ENCODE measurements around the gene MYO3B.
"Not testable (repeated sequence)": the region's sequence is repeated elsewhere in the genome, so short reads cannot be mapped to it uniquely, and the experiment has no call there.

MYO3B gene

DNA sequence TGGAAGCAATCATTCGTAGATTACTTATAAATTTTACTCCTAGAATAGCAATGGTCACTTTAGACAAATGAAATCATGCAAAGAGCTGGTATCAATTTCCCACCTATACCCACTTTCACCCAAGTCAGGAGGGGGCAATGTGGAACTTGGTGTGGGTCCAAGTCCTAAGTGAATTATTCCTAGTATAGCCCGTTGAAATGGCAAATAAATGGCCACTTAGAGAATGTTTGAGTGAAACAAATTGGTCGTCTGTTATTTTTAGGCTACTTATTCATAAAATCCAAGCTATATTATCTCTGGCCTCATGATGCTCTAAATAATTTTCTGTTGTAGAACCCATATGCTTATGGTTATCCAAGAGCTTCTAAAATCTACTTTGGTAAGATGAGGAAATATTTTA lies 98.1 kb downstream of the MYO3B start:
- TF ChIP-seq, protein P1, sequence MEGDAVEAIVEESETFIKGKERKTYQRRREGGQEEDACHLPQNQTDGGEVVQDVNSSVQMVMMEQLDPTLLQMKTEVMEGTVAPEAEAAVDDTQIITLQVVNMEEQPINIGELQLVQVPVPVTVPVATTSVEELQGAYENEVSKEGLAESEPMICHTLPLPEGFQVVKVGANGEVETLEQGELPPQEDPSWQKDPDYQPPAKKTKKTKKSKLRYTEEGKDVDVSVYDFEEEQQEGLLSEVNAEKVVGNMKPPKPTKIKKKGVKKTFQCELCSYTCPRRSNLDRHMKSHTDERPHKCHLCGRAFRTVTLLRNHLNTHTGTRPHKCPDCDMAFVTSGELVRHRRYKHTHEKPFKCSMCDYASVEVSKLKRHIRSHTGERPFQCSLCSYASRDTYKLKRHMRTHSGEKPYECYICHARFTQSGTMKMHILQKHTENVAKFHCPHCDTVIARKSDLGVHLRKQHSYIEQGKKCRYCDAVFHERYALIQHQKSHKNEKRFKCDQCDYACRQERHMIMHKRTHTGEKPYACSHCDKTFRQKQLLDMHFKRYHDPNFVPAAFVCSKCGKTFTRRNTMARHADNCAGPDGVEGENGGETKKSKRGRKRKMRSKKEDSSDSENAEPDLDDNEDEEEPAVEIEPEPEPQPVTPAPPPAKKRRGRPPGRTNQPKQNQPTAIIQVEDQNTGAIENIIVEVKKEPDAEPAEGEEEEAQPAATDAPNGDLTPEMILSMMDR (IDR thresholded peaks at IDR 0.05; ENCODE audit: low read length, missing control alignments): no peak
- H3K4me3 ChIP-seq (replicated peaks; ENCODE audit: low read depth, low read length): no peak overlapping the region
- DNase-seq (ENCODE audit: low read depth): no peak

DNA sequence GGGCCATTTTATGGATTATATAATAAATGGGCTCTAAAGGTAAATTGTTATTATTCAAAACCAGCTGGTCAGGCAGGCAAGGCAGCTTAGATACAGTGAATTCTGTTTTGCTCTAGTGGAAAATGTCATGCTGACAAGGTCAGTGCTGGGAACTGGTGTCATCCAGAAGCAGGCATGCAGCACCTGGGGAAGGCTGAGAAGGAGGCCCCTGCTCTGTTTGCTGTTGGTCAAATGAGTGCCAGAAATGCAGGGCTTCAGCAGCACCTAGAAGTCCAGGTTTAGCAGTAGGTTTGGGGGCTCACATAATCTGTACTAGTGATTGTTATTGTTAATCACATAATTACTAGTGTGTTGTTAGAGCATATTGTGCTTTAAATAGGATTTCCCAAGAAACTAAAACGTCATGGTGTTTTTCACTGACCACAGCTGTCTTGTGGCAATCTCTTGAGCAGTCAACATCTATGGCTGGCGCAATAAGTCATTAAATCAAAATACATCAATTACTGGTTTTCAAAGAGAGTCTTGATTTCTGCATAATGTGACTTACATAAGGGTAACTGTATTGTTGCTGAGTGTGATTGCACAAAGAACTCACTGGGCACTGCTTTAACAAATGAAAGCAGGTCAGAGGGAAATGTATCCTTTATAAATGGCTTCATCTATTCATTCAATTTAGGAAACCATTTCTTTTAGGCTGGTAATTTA lies 99.1 kb downstream of the MYO3B start:
- no peak overlapping the region for H3K4me3 ChIP-seq (replicated peaks; ENCODE audit: low read depth, low read length)
- TF ChIP-seq, protein P1 (IDR thresholded peaks at IDR 0.05; ENCODE audit: low read length, missing control alignments): no peak
- no peak for DNase-seq (ENCODE audit: low read depth)

DNA sequence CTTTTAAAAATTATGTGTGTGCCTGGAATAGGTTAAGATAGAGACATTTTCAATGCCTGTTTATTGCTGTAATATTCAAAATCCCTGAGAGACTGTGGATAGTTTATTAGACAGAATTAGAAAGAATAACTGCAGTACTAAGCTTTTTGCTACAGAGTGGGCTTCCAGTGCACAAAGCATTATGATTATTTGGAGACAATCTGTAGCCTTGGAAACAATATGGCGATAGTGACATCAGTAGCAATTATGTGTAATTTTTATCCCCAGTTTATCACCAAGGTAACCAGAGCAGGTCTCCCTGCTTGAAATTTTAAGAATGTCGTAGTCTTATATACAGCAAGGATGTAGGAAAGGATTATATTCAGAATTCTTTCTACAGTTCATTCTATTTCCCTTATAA lies 100.0 kb downstream of the MYO3B start:
- H3K4me3 ChIP-seq (replicated peaks; ENCODE audit: low read depth, low read length): no peak overlapping the region
- DNase-seq (ENCODE audit: low read depth): no peak
- TF ChIP-seq, protein P1 (IDR thresholded peaks at IDR 0.05; ENCODE audit: low read length, missing control alignments): no peak

DNA sequence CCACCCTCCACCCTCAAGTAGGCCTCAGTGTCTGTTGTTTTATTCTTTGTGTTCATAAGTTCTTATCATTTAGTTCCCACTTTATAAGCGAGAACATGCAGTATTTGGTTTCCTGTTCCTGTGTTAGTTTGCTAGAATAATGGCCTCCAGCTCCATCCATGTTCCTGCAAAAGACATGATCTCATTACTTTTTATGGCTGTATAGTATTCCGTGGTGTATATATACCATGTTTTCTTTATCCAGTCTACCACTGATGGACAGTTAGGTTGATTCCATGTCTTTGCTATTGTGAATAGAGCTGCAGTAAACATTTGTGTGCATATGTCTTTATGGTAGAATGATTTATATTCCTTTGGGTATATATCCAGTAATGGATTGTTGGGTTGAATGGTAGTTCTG lies 101.7 kb downstream of the MYO3B start:
- not testable (repeated sequence) for DNase-seq (ENCODE audit: low read depth); H3K4me3 ChIP-seq (replicated peaks; ENCODE audit: low read depth, low read length)

DNA sequence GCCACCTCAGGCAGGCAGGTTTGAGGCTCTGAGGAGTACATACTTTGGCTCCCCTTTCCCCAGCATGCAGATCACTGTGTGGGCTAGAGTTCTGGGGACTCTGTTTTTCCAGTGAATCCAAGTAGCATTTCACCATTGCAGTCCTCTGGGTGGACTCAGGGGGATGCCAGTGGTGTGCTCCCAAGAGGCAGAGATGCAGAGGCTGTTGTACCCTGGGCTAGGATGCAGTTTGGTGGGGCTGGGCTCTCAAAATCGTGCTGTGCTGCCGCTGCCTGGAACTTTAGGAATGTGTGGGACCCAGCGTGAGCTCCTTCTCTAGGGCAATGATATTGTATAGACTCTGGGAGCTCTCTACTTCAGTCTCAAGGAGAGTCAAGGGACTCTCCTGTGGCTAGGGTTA lies 104.9 kb downstream of the MYO3B start:
- TF ChIP-seq, protein P1 (IDR thresholded peaks at IDR 0.05; ENCODE audit: low read length, missing control alignments): no peak
- H3K4me3 ChIP-seq (replicated peaks; ENCODE audit: low read depth, low read length): no peak overlapping the region
- DNase-seq (ENCODE audit: low read depth): no peak

DNA sequence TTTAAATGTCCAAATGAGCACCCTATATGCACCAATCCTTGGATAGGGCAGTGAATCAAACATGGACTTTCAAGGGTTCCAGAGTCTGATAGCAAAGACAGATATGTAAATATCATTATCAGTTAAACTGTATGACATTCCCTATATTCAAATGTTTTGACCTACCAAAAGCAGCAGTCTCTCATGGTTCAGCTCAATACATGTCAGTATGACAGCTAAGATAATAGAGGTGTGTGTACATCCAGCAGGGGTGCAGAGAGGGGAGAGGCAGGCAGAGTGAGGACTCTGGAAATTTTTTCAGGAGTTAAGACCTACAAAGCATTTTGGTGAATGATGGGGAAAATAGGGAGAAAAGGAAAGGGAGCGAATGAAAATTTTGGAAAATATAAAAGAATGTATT lies 106.3 kb downstream of the MYO3B start:
- DNase-seq (ENCODE audit: low read depth): no peak
- no peak overlapping the region for H3K4me3 ChIP-seq (replicated peaks; ENCODE audit: low read depth, low read length)
- TF ChIP-seq, protein P1 (IDR thresholded peaks at IDR 0.05; ENCODE audit: low read length, missing control alignments): no peak

DNA sequence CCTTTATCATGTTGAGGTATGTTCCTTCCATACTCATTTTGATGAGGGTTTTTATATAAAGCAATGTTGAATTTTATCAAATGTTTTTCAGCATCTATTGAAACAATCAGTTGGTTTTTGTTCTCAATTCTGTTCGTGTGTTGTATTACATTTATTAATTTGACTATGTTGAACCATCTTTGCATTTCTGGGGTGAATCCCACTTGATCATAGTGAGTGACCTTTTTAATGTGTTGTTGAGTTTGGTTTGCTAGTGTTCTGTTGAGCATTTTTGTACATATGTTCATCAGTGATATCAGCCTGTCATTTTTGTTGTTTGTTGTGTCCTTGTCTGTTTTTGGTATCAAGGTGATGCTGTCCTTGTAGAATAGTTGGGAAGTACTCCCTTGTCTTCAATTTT lies 110.9 kb downstream of the MYO3B start:
- TF ChIP-seq, protein P1 (IDR thresholded peaks at IDR 0.05; ENCODE audit: low read length, missing control alignments): no peak
- H3K4me3 ChIP-seq (replicated peaks; ENCODE audit: low read depth, low read length): no peak overlapping the region
- DNase-seq (ENCODE audit: low read depth): no peak
